IMR-90 (cell line): Measurements from ENCODE around the gene PPARD.

Experiments used
- BHLHE40 ChIP-seq: fragments of 150-350 bp; IDR thresholded peaks from 2 replicates; pipeline ENCODE4 v1.6.1; 2016; ENCODE audit warnings: mild to moderate bottlenecking, low read depth, low read length
- CTCF ChIP-seq: conservative IDR thresholded peaks from 2 replicates; pipeline ENCODE4 v1.5.1; 2012; ENCODE audit warnings: mild to moderate bottlenecking, low read depth, low read length, improper control_type of control experiment
- POLR2A ChIP-seq: IDR thresholded peaks from 2 replicates; pipeline ENCODE4 v1.6.1; 2012; ENCODE audit warnings: mild to moderate bottlenecking, low read depth, low read length
- RCOR1 ChIP-seq: IDR thresholded peaks from 2 replicates; pipeline ENCODE4 v1.6.1; 2012; ENCODE audit warnings: mild to moderate bottlenecking, low read length, improper control_type of control experiment; ENCODE audit not compliant: insufficient replicate concordance
- USF2 ChIP-seq: fragments of 150-350 bp; IDR thresholded peaks from 2 replicates; pipeline ENCODE4 v1.6.1; 2017; ENCODE audit warnings: mild to moderate bottlenecking, antibody characterized with exemption, low read length, low read depth

DNA sequence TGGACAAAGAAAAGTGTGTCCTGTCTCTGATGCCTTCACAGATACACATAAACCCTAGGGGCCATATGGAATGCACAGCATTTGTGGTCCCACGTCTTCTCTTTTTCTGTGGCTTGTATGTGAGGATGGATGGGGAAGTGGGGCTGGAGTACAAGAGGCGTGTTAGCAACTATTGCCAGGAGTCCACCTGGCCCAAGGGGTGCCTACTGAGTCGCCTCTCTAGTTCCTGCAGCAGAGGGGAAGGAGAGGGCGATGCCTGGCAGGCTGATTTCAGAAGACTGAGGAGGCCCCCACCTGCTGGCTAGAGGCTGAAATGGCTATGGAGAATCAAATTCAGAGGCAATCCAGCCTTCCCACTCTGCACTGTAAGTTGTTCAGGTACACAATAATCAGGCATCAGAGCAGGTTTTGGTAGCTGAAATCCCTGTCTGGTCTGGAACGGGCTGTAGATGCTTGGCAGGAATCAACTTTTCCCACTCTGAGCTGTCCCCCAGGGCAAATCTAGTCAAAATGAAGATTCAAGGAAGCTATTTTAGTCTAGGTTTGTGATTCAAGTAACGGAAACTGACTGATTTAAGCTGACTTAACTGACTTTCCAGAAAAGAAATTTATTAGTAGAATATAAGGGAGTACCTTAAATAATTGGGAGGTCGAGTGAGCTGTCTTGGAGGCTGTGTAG lies 14.9 kb upstream of the PPARD start:
- TF ChIP-seq CTCF: peak; percentile 67
- no peak for TF ChIP-seq POLR2A
- TF ChIP-seq USF2: no peak
- no peak for TF ChIP-seq BHLHE40
- no peak for TF ChIP-seq RCOR1
